Measurements from ENCODE around the gene PGAP2.
"Not testable (repeated sequence)": the region's sequence is repeated elsewhere in the genome, so short reads cannot be mapped to it uniquely, and the experiment has no call there.

The PGAP2 gene

GRCh38 chr11:3803726-3804495 lies 4.4 kb upstream of the PGAP2 start:
- DNase-seq (ENCODE audit: low read depth) = no peak

GRCh38 chr11:3808861-3809623 lies 682 bp downstream of the PGAP2 start:
- no peak for DNase-seq (ENCODE audit: low read depth)

- no peak for DNase-seq (ENCODE audit: low read depth)
These were observed 1.2 kb downstream of the PGAP2 start for GRCh38 chr11:3809624-3809928.

- DNase-seq (ENCODE audit: low read depth) = no peak
These were observed 2.1 kb downstream of the PGAP2 start for GRCh38 chr11:3810446-3810845.

- no peak for DNase-seq (ENCODE audit: low read depth)
These were observed 2.6 kb downstream of the PGAP2 start for GRCh38 chr11:3810951-3811350.

GRCh38 chr11:3814832-3815231 lies 6.5 kb downstream of the PGAP2 start:
- not testable (repeated sequence) for DNase-seq (ENCODE audit: low read depth)

- no peak for DNase-seq (ENCODE audit: low read depth)
These were observed 7.5 kb downstream of the PGAP2 start for GRCh38 chr11:3815845-3816244.

- DNase-seq (ENCODE audit: low read depth) = no peak
These were observed 8.3 kb downstream of the PGAP2 start for GRCh38 chr11:3816673-3817072.

- DNase-seq (ENCODE audit: low read depth) = no peak
These were observed 8.9 kb downstream of the PGAP2 start for GRCh38 chr11:3817181-3817800.

- no peak for DNase-seq (ENCODE audit: low read depth)
These were observed 12.6 kb downstream of the PGAP2 start for GRCh38 chr11:3820971-3821370.

- DNase-seq (ENCODE audit: low read depth) = no peak
These were observed 14.0 kb downstream of the PGAP2 start for GRCh38 chr11:3822312-3822711.

GRCh38 chr11:3823303-3823702 lies 14.9 kb downstream of the PGAP2 start:
- DNase-seq (ENCODE audit: low read depth) = no peak

GRCh38 chr11:3823762-3824506 lies 15.6 kb downstream of the PGAP2 start:
- DNase-seq (ENCODE audit: low read depth) = no peak

- peak; percentile 71 for DNase-seq (ENCODE audit: low read depth)
These were observed 16.5 kb downstream of the PGAP2 start for GRCh38 chr11:3824714-3825472.

GRCh38 chr11:3825473-3826154 lies 17.3 kb downstream of the PGAP2 start:
- DNase-seq (ENCODE audit: low read depth) = no peak

- DNase-seq (ENCODE audit: low read depth) = no peak
These were observed 18.4 kb downstream of the PGAP2 start for GRCh38 chr11:3826721-3827120.

- DNase-seq (ENCODE audit: low read depth) = no peak
These were observed 19.2 kb downstream of the PGAP2 start for GRCh38 chr11:3827434-3828186.

GRCh38 chr11:3830088-3830487 lies 21.7 kb downstream of the PGAP2 start:
- no peak for DNase-seq (ENCODE audit: low read depth)

GRCh38 chr11:3830730-3831129 lies 22.4 kb downstream of the PGAP2 start:
- no peak for DNase-seq (ENCODE audit: low read depth)

Data from activated T-cell treated with anti-CD3 and anti-CD28 coated beads for 1 hour (primary cell).